GM23338 (cell line): ENCODE results near the gene FBRSL1. TPM values are rescaled to one million over a fixed set of nuclear protein-coding genes. Genes with fewer than 3 reads are reported as not detected.

Experiments used
- ATAC-seq: fragments of 200-7000 bp; cut with Tn5 transposase; 3 replicates; pipeline ENCODE4 v1.9.1; 2020
- DNase-seq: peaks from one replicate; pipeline ENCODE4 v3.0.0-alpha.2; 2015; ENCODE audit warnings: low spot score
- H2AFZ ChIP-seq: fragments of 200-600 bp; sonication (generic); 2 replicates; pipeline ENCODE4 v1.8.0; 2016; ENCODE audit warnings: antibody characterized with exemption, mild to moderate bottlenecking, moderate library complexity
- H3F3A ChIP-seq: fragments of 200-600 bp; sonication (generic); replicated peaks from 2 replicates; pipeline ENCODE4 v1.8.0; 2017; ENCODE audit warnings: antibody characterized with exemption, mixed run types, low read depth
- H3K27ac ChIP-seq: fragments of 200-600 bp; sonication (generic); 2 replicates; pipeline ENCODE4 v1.6.1; 2016; ENCODE audit warnings: low read depth
- H3K27me3 ChIP-seq: fragments of 200-600 bp; sonication (generic); 2 replicates; pipeline ENCODE4 v1.8.0; 2016; ENCODE audit warnings: mild to moderate bottlenecking, mixed run types, moderate library complexity; ENCODE audit not compliant: insufficient read depth
- H3K36me3 ChIP-seq: fragments of 200-600 bp; sonication (generic); 2 replicates; pipeline ENCODE4 v1.8.0; 2016; ENCODE audit warnings: mild to moderate bottlenecking; ENCODE audit not compliant: insufficient read depth
- H3K4me1 ChIP-seq: fragments of 200-600 bp; sonication (generic); 2 replicates; pipeline ENCODE4 v1.8.0; 2016; ENCODE audit warnings: mild to moderate bottlenecking, moderate library complexity; ENCODE audit not compliant: insufficient read depth
- H3K4me2 ChIP-seq: fragments of 200-600 bp; sonication (generic); 2 replicates; pipeline ENCODE4 v1.7.1; 2017; ENCODE audit warnings: mixed run types
- H3K4me3 ChIP-seq: fragments of 200-600 bp; sonication (generic); 2 replicates; pipeline ENCODE4 v1.6.1; 2016; ENCODE audit warnings: mixed run types
- H3K79me2 ChIP-seq: fragments of 200-600 bp; sonication (generic); replicated peaks from 2 replicates; pipeline ENCODE4 v1.8.0; 2017; ENCODE audit warnings: mild to moderate bottlenecking; ENCODE audit not compliant: insufficient read depth
- H3K9me2 ChIP-seq: fragments of 200-600 bp; sonication (generic); 2 replicates; pipeline ENCODE4 v1.8.0; 2017; ENCODE audit not compliant: insufficient read depth
- H4K20me1 ChIP-seq: fragments of 200-600 bp; sonication (generic); replicated peaks from 2 replicates; pipeline ENCODE4 v1.8.0; 2017; ENCODE audit warnings: mild to moderate bottlenecking; ENCODE audit not compliant: insufficient read depth
- H3K27ac Mint-ChIP-seq: 2 replicates; pipeline ENCODE4 v1.8.0; 2020; ENCODE audit warnings: inconsistent platforms, mild to moderate bottlenecking, moderate library complexity, mixed read lengths
- H3K27me3 Mint-ChIP-seq: 3 replicates; pipeline ENCODE4 v1.8.0; 2022; ENCODE audit warnings: low read depth, mild to moderate bottlenecking, moderate library complexity, mixed read lengths, inconsistent platforms; ENCODE audit not compliant: insufficient read depth, poor library complexity
- H3K36me3 Mint-ChIP-seq: 3 replicates; pipeline ENCODE4 v1.8.0; 2021; ENCODE audit warnings: low read depth, mild to moderate bottlenecking, inconsistent platforms, moderate library complexity, mixed read lengths
- H3K4me1 Mint-ChIP-seq: 3 replicates; pipeline ENCODE4 v1.8.0; 2020; ENCODE audit warnings: mild to moderate bottlenecking, inconsistent platforms, mixed read lengths
- H3K4me3 Mint-ChIP-seq: 3 replicates; pipeline ENCODE4 v1.8.0; 2021; ENCODE audit warnings: moderate library complexity, mild to moderate bottlenecking, inconsistent platforms, mixed read lengths
- H3K9me3 Mint-ChIP-seq: 3 replicates; pipeline ENCODE4 v1.8.0; 2020; ENCODE audit warnings: moderate library complexity, mild to moderate bottlenecking, inconsistent platforms, mixed read lengths
- CREB1 ChIP-seq: fragments of 250-450 bp; sonication (Bioruptor Pico); IDR thresholded peaks from 2 replicates; pipeline ENCODE4 v1.5.0; 2020; ENCODE audit warnings: low read depth, mild to moderate bottlenecking, moderate library complexity
- CTCF ChIP-seq, 2 experiments: fragments of 200-600 bp in 1 of 2; sonication (generic) in 1 of 2; conservative IDR thresholded peaks; 2 replicates each; pipeline versions ENCODE4 v1.5.1 to v1.6.1; 2016 to 2017; ENCODE audit warnings: antibody characterized with exemption in 2 of 2, low read depth in 2 of 2, mild to moderate bottlenecking in 2 of 2, moderate library complexity in 1 of 2
- ETS1 ChIP-seq: IDR thresholded peaks from 2 replicates; pipeline ENCODE4 v1.6.1; 2016; ENCODE audit warnings: antibody characterized with exemption
- EZH2 ChIP-seq: fragments of 200-600 bp; sonication (generic); IDR thresholded peaks from one replicate; pipeline ENCODE4 v1.8.0; 2017; ENCODE audit warnings: antibody characterized with exemption, mild to moderate bottlenecking, low read depth; ENCODE audit not compliant: unreplicated experiment
- EZH2phosphoT487 ChIP-seq: fragments of 200-600 bp; sonication (generic); IDR thresholded peaks from one replicate; pipeline ENCODE4 v1.8.1; 2018; ENCODE audit warnings: antibody characterized with exemption; ENCODE audit not compliant: unreplicated experiment
- JUNB ChIP-seq: IDR thresholded peaks from one replicate; pipeline ENCODE4 v1.6.1; 2016; ENCODE audit warnings: antibody characterized with exemption; ENCODE audit not compliant: unreplicated experiment
- NANOG ChIP-seq: IDR thresholded peaks from 2 replicates; pipeline ENCODE4 v1.6.1; 2016; ENCODE audit warnings: antibody characterized with exemption, borderline replicate concordance
- POLR2AphosphoS5 ChIP-seq: IDR thresholded peaks from 2 replicates; pipeline ENCODE4 v1.6.1; 2016; ENCODE audit warnings: antibody characterized with exemption, low read depth
- REST ChIP-seq: IDR thresholded peaks from one replicate; pipeline ENCODE4 v1.6.1; 2018; ENCODE audit warnings: antibody characterized with exemption; ENCODE audit not compliant: unreplicated experiment
- STAT1 ChIP-seq: IDR thresholded peaks from one replicate; pipeline ENCODE4 v1.6.1; 2016; ENCODE audit warnings: antibody characterized with exemption; ENCODE audit not compliant: unreplicated experiment
- ZNF114 ChIP-seq: fragments of 250-450 bp; sonication (Bioruptor Pico); IDR thresholded peaks from 2 replicates; pipeline ENCODE4 v1.5.0; 2020; ENCODE audit warnings: mild to moderate bottlenecking, moderate library complexity
- ZNF331 ChIP-seq: fragments of 250-450 bp; sonication (Bioruptor Pico); IDR thresholded peaks from 2 replicates; pipeline ENCODE4 v1.5.0; 2020; ENCODE audit warnings: low read depth, mild to moderate bottlenecking, moderate library complexity
- ZNF462 ChIP-seq: fragments of 250-450 bp; sonication (Bioruptor Pico); IDR thresholded peaks from 2 replicates; pipeline ENCODE4 v1.5.0; 2020; ENCODE audit warnings: mild to moderate bottlenecking, moderate library complexity
- polyA plus RNA-seq: library from polyadenylated mRNA; unstranded; fragments of >200 nt; fragmentation: Nextera tagmentation; extraction: Ambion mirVana; gene quantifications from 2 replicates; pipeline ENCODE4 v1.2.1, GENCODE V29; 2016
- total RNA-seq: library from RNA; depleted of rRNA; stranded (reverse); fragments of >200 nt; shearing (Covaris generic); gene quantifications from 2 replicates; pipeline ENCODE4 v1.2.3, GENCODE V29; 2014

FBRSL1 gene
- total and polyA plus RNA-seq, 2 experiments from 2014 or later: 37.8 to 89.8 TPM

GRCh38 chr12:132540436-132540835 lies 50.5 kb downstream of the FBRSL1 start:
- no peak for DNase-seq
- peaks cover 25% of the 10 kb centered on the region for H3K9me3 Mint-ChIP-seq
- TF ChIP-seq ZNF331 (no peak), JUNB (no peak), EZH2phosphoT487 (no peak), REST (no peak), ETS1 (no peak), CREB1 (CRISPR knock-in tag) (no peak), NANOG (no peak), STAT1 (no peak), ZNF114 (CRISPR knock-in tag) (no peak), POLR2AphosphoS5 (no peak), EZH2 (no peak), CTCF (conservative IDR thresholded peaks at IDR 0.05; ENCODE audit: low read depth in 2 of 2) (no peak), ZNF462 (CRISPR knock-in tag) (no peak)

More at GRCh38 chr12:132540436-132540835, 50.5 kb downstream of the FBRSL1 start:
- H3K27me3 ChIP-seq: peaks cover 85% of the 10 kb centered on the region
- Mint-ChIP-seq H3K27ac (no peak overlapping the region), H3K36me3 (peaks cover 16% of the 10 kb centered on the region), H3K27me3 (peaks cover 75% of the 10 kb centered on the region), H3K4me3 (no peak overlapping the region), H3K4me1 (no peaks in the 10 kb centered on the region; the same call in 2 of the 3 replicates)
- no peaks in the 10 kb centered on the region for H4K20me1 ChIP-seq
- peaks cover 3% of the 10 kb centered on the region; the same call in 1 of the 2 replicates for H3K9me2 ChIP-seq
- H3K4me3 ChIP-seq: no peak overlapping the region
- no peak overlapping the region for H3K27ac ChIP-seq
- no peak overlapping the region for H3K4me2 ChIP-seq
- H2AFZ ChIP-seq: no peak overlapping the region
- no peaks in the 10 kb centered on the region for H3K36me3 ChIP-seq
- peaks cover 10% of the 10 kb centered on the region for H3F3A ChIP-seq
- ATAC-seq: no peak
- H3K79me2 ChIP-seq: no peaks in the 10 kb centered on the region
- H3K4me1 ChIP-seq: no peaks in the 10 kb centered on the region
